CD4-positive, alpha-beta T cell treated with Interleukin-17A for 4 hours (primary cell): ENCODE results near the gene ORC2.
"Not testable (repeated sequence)": the region's sequence is repeated elsewhere in the genome, so short reads cannot be mapped to it uniquely, and the experiment has no call there.

ENCODE experiments used
- DNase-seq: peaks from one replicate; pipeline ENCODE4 v3.0.0-alpha.2; 2020; ENCODE audit warnings: mixed read lengths

Gene ORC2

GRCh38 chr2:200930947-200931626 lies 32.4 kb downstream of the ORC2 start:
- DNase-seq = no peak

- no peak for DNase-seq
These were observed 33.9 kb downstream of the ORC2 start for GRCh38 chr2:200929334-200930249.

- DNase-seq = no peak
These were observed 41.0 kb downstream of the ORC2 start for GRCh38 chr2:200922439-200922838.

GRCh38 chr2:200913654-200914053 lies 49.8 kb downstream of the ORC2 start:
- DNase-seq = no peak

GRCh38 chr2:200909958-200910357 lies 53.5 kb downstream of the ORC2 start:
- no peak for DNase-seq

- DNase-seq = peak; percentile 61
These were observed 57.7 kb downstream of the ORC2 start for GRCh38 chr2:200905618-200906296.

GRCh38 chr2:200901459-200902072 lies 61.9 kb downstream of the ORC2 start:
- DNase-seq = peak; percentile 77

- no peak for DNase-seq
These were observed 64.0 kb downstream of the ORC2 start for GRCh38 chr2:200899482-200899881.

- DNase-seq = peak; percentile 97
These were observed 74.5 kb downstream of the ORC2 start, which contains the start of the genes NIF3L1 and PPIL3 for GRCh38 chr2:200888704-200889625. TSS of gene NIF3L1 (plus strand) at chr2:200889371. CDS start at chr2:200891944, 2,573 bp downstream. TSS of gene PPIL3 (minus strand) at chr2:200889077. CDS start at chr2:200887615, 1,462 bp downstream.

- DNase-seq = not testable (repeated sequence)
These were observed 81.7 kb downstream of the ORC2 start for GRCh38 chr2:200881715-200882249.

GRCh38 chr2:200878289-200878880 lies 85.1 kb downstream of the ORC2 start:
- no peak for DNase-seq

- DNase-seq = no peak
These were observed 86.0 kb downstream of the ORC2 start for GRCh38 chr2:200877443-200877842.

- DNase-seq = no peak
These were observed 89.9 kb downstream of the ORC2 start for GRCh38 chr2:200873560-200873959.

GRCh38 chr2:200871151-200871550 lies 92.3 kb downstream of the ORC2 start:
- no peak for DNase-seq

GRCh38 chr2:200869014-200869413 lies 94.4 kb downstream of the ORC2 start:
- no peak for DNase-seq

- DNase-seq = peak; percentile 98
These were observed 99.1 kb downstream of the ORC2 start, which contains the start of gene CLK1 for GRCh38 chr2:200864176-200865034. TSS of gene CLK1 (minus strand) at chr2:200864658. CDS start at chr2:200861862, 2,796 bp downstream.

- peak; percentile 22 for DNase-seq
These were observed 99.7 kb downstream of the ORC2 start for GRCh38 chr2:200863782-200864175.

- peak; percentile 54 for DNase-seq
These were observed 100.9 kb downstream of the ORC2 start for GRCh38 chr2:200862532-200863000.

GRCh38 chr2:200861617-200862155 lies 101.8 kb downstream of the ORC2 start:
- no peak for DNase-seq
